Neutrophil (primary cell): Measurements from ENCODE around the gene PAGE4.

ENCODE experiments used
- H3K27ac ChIP-seq: fragments of 200-600 bp; sonication (generic); 2 replicates; pipeline ENCODE4 v1.5.1; 2016; ENCODE audit warnings: mild to moderate bottlenecking, moderate library complexity
- H3K27me3 ChIP-seq: fragments of 200-600 bp; sonication (generic); 2 replicates; pipeline ENCODE4 v1.6.0; 2016; ENCODE audit warnings: mild to moderate bottlenecking
- H3K36me3 ChIP-seq: fragments of 200-600 bp; sonication (generic); 2 replicates; pipeline ENCODE4 v1.5.1; 2017
- H3K4me1 ChIP-seq, 2 experiments: fragments of 200-600 bp in 1 of 2; sonication (generic) in 1 of 2; 1 replicate in 1 of 2; 2 replicates in 1 of 2; pipeline versions ENCODE4 v1.5.1 to v1.6.1; 2013 to 2016; ENCODE audit warnings: low read depth in 1 of 2, low read length in 1 of 2, mild to moderate bottlenecking in 1 of 2, moderate library complexity in 1 of 2; ENCODE audit not compliant: control insufficient read depth in 1 of 2, insufficient read depth in 1 of 2
- H3K4me3 ChIP-seq, 2 experiments: fragments of 200-600 bp in 1 of 2; sonication (generic) in 1 of 2; 1 replicate in 1 of 2; 2 replicates in 1 of 2; pipeline ENCODE4 v1.5.1; 2013 to 2016; ENCODE audit warnings: low read depth in 1 of 2, low read length in 1 of 2, mild to moderate bottlenecking in 1 of 2, moderate library complexity in 1 of 2
- H3K9me3 ChIP-seq: fragments of 200-600 bp; sonication (generic); 2 replicates; pipeline ENCODE4 v1.5.1; 2016
- CTCF ChIP-seq: fragments of 200-600 bp; sonication (generic); IDR thresholded peaks from 2 replicates; pipeline ENCODE4 v1.5.1; 2016; ENCODE audit warnings: antibody characterized with exemption

PAGE4 gene

GRCh38 chrX:49878128-49878833, 49.2 kb downstream of the PAGE4 start:
- H3K9me3 ChIP-seq, result no peaks in the 10 kb centered on the region
- no peaks in the 10 kb centered on the region for H3K4me1 ChIP-seq
- H3K4me3 ChIP-seq, result peak overlapping the region; percentile 58 to 65
- peaks cover 10% of the 10 kb centered on the region for H3K27me3 ChIP-seq
- H3K36me3 ChIP-seq, result no peaks in the 10 kb centered on the region
- TF ChIP-seq CTCF, result no peak
- no peak overlapping the region for H3K27ac ChIP-seq

- TF ChIP-seq CTCF, result no peak
- Histone ChIP-seq H3K36me3 (no peaks in the 10 kb centered on the region), H3K9me3 (no peaks in the 10 kb centered on the region), H3K27ac (no peak within 1 kb of the TSS), H3K4me1 (no peaks in the 10 kb centered on the region), H3K27me3 (peaks cover 10% of the 10 kb centered on the region), H3K4me3 (peak within 1 kb of the TSS; percentile 58 to 65)
Observed at GRCh38 chrX:49878834-49879655, 49.9 kb downstream of the PAGE4 start, which contains the start of gene USP27X. USP27X (plus strand) TSS chrX:49879484; CDS start chrX:49880308, 824 bp downstream.

GRCh38 chrX:49879656-49880277, 50.7 kb downstream of the PAGE4 start:
- H3K27ac ChIP-seq, result no peak overlapping the region

GRCh38 chrX:49880668-49881067, 51.6 kb downstream of the PAGE4 start:
- Histone ChIP-seq H3K27ac (no peak overlapping the region), H3K9me3 (no peaks in the 10 kb centered on the region), H3K27me3 (peaks cover 10% of the 10 kb centered on the region), H3K4me1 (no peaks in the 10 kb centered on the region), H3K4me3 (no peak overlapping the region), H3K36me3 (no peaks in the 10 kb centered on the region)
- no peak for TF ChIP-seq CTCF

More at GRCh38 chrX:49879656-49880277, 50.7 kb downstream of the PAGE4 start:
- Histone ChIP-seq H3K4me3 (peak overlapping the region; percentile 58 to 65), H3K4me1 (no peaks in the 10 kb centered on the region), H3K27me3 (peaks cover 10% of the 10 kb centered on the region), H3K36me3 (no peaks in the 10 kb centered on the region), H3K9me3 (no peaks in the 10 kb centered on the region)
- TF ChIP-seq CTCF, result no peak
